ENCODE data around the gene HIVEP1.

The HIVEP1 gene

GRCh38 chr6:12012038-12012557, at the start of gene HIVEP1:
Gene HIVEP1 (plus strand): TSS chr6:12012312. CDS start chr6:12015629, 3,317 bp downstream.
- Mint-ChIP-seq H3K4me1 (ENCODE audit: low read depth) (peaks cover 56% of the 10 kb centered on the region), H3K9me3 (peaks cover 7% of the 10 kb centered on the region), H3K27ac (peak within 1 kb of the TSS; percentile 100), H3K27me3 (ENCODE audit: low read depth) (no peaks in the 10 kb centered on the region), H3K36me3 (ENCODE audit: low read depth) (peaks cover 31% of the 10 kb centered on the region), H3K4me3 (peak within 1 kb of the TSS; percentile 99)

GRCh38 chr6:11963756-11964500, 48.2 kb upstream of the HIVEP1 start:
- peaks cover 6% of the 10 kb centered on the region for H3K27me3 Mint-ChIP-seq (ENCODE audit: low read depth)
- no peaks in the 10 kb centered on the region for H3K36me3 Mint-ChIP-seq (ENCODE audit: low read depth)
- no peaks in the 10 kb centered on the region for H3K4me1 Mint-ChIP-seq (ENCODE audit: low read depth)
- H3K27ac Mint-ChIP-seq = no peak overlapping the region
- no peaks in the 10 kb centered on the region for H3K9me3 Mint-ChIP-seq
- H3K4me3 Mint-ChIP-seq = no peak overlapping the region

GRCh38 chr6:11964729-11965335, 47.3 kb upstream of the HIVEP1 start:
- Mint-ChIP-seq H3K4me1 (ENCODE audit: low read depth) (no peaks in the 10 kb centered on the region), H3K27me3 (ENCODE audit: low read depth) (no peaks in the 10 kb centered on the region), H3K27ac (no peak overlapping the region), H3K9me3 (no peaks in the 10 kb centered on the region), H3K36me3 (ENCODE audit: low read depth) (no peaks in the 10 kb centered on the region), H3K4me3 (no peak overlapping the region)

- Mint-ChIP-seq H3K27ac (no peak overlapping the region), H3K4me3 (no peak overlapping the region), H3K27me3 (ENCODE audit: low read depth) (no peaks in the 10 kb centered on the region), H3K4me1 (ENCODE audit: low read depth) (no peaks in the 10 kb centered on the region), H3K9me3 (no peaks in the 10 kb centered on the region), H3K36me3 (ENCODE audit: low read depth) (no peaks in the 10 kb centered on the region)
Measured at GRCh38 chr6:11965499-11965898, 46.6 kb upstream of the HIVEP1 start.

GRCh38 chr6:11968241-11968806, 43.8 kb upstream of the HIVEP1 start:
- no peaks in the 10 kb centered on the region for H3K27me3 Mint-ChIP-seq (ENCODE audit: low read depth)
- no peak overlapping the region for H3K4me3 Mint-ChIP-seq
- H3K4me1 Mint-ChIP-seq (ENCODE audit: low read depth) = no peaks in the 10 kb centered on the region

GRCh38 chr6:11969092-11969491, 43.0 kb upstream of the HIVEP1 start:
- H3K9me3 Mint-ChIP-seq = no peaks in the 10 kb centered on the region
- H3K36me3 Mint-ChIP-seq (ENCODE audit: low read depth) = no peaks in the 10 kb centered on the region

More at GRCh38 chr6:11968241-11968806, 43.8 kb upstream of the HIVEP1 start:
- no peaks in the 10 kb centered on the region for H3K36me3 Mint-ChIP-seq (ENCODE audit: low read depth)
- H3K9me3 Mint-ChIP-seq = no peaks in the 10 kb centered on the region
- H3K27ac Mint-ChIP-seq = no peak overlapping the region

GRCh38 chr6:11970114-11970513, 42.0 kb upstream of the HIVEP1 start:
- no peak overlapping the region for H3K27ac Mint-ChIP-seq
- H3K36me3 Mint-ChIP-seq (ENCODE audit: low read depth) = no peaks in the 10 kb centered on the region

More at GRCh38 chr6:11969092-11969491, 43.0 kb upstream of the HIVEP1 start:
- H3K27me3 Mint-ChIP-seq (ENCODE audit: low read depth) = no peaks in the 10 kb centered on the region
- no peaks in the 10 kb centered on the region for H3K4me1 Mint-ChIP-seq (ENCODE audit: low read depth)
- H3K27ac Mint-ChIP-seq = no peak overlapping the region
- H3K4me3 Mint-ChIP-seq = no peak overlapping the region

GRCh38 chr6:11971154-11971553, 41.0 kb upstream of the HIVEP1 start:
- H3K27ac Mint-ChIP-seq = no peak overlapping the region
- H3K4me1 Mint-ChIP-seq (ENCODE audit: low read depth) = peaks cover 7% of the 10 kb centered on the region
- peaks cover 4% of the 10 kb centered on the region for H3K27me3 Mint-ChIP-seq (ENCODE audit: low read depth)
- no peaks in the 10 kb centered on the region for H3K36me3 Mint-ChIP-seq (ENCODE audit: low read depth)
- H3K4me3 Mint-ChIP-seq = no peak overlapping the region
- H3K9me3 Mint-ChIP-seq = no peaks in the 10 kb centered on the region

More at GRCh38 chr6:11970114-11970513, 42.0 kb upstream of the HIVEP1 start:
- no peak overlapping the region for H3K4me3 Mint-ChIP-seq
- peaks cover 1% of the 10 kb centered on the region for H3K4me1 Mint-ChIP-seq (ENCODE audit: low read depth)
- H3K27me3 Mint-ChIP-seq (ENCODE audit: low read depth) = peaks cover 4% of the 10 kb centered on the region
- no peaks in the 10 kb centered on the region for H3K9me3 Mint-ChIP-seq

GRCh38 chr6:11972270-11972669, 39.8 kb upstream of the HIVEP1 start:
- Mint-ChIP-seq H3K27me3 (ENCODE audit: low read depth) (peaks cover 4% of the 10 kb centered on the region), H3K4me1 (ENCODE audit: low read depth) (peaks cover 9% of the 10 kb centered on the region), H3K36me3 (ENCODE audit: low read depth) (no peaks in the 10 kb centered on the region), H3K27ac (no peak overlapping the region), H3K4me3 (no peak overlapping the region), H3K9me3 (no peaks in the 10 kb centered on the region)

GRCh38 chr6:11972806-11973205, 39.3 kb upstream of the HIVEP1 start:
- H3K4me1 Mint-ChIP-seq (ENCODE audit: low read depth) = peaks cover 9% of the 10 kb centered on the region
- H3K27me3 Mint-ChIP-seq (ENCODE audit: low read depth) = peaks cover 4% of the 10 kb centered on the region
- H3K9me3 Mint-ChIP-seq = no peaks in the 10 kb centered on the region
- no peak overlapping the region for H3K4me3 Mint-ChIP-seq
- no peaks in the 10 kb centered on the region for H3K36me3 Mint-ChIP-seq (ENCODE audit: low read depth)
- no peak overlapping the region for H3K27ac Mint-ChIP-seq

- H3K27me3 Mint-ChIP-seq (ENCODE audit: low read depth) = peaks cover 4% of the 10 kb centered on the region
- peaks cover 10% of the 10 kb centered on the region for H3K4me1 Mint-ChIP-seq (ENCODE audit: low read depth)
- no peaks in the 10 kb centered on the region for H3K36me3 Mint-ChIP-seq (ENCODE audit: low read depth)
- no peak overlapping the region for H3K27ac Mint-ChIP-seq
- no peak overlapping the region for H3K4me3 Mint-ChIP-seq
- no peaks in the 10 kb centered on the region for H3K9me3 Mint-ChIP-seq
Measured at GRCh38 chr6:11973238-11973637, 38.9 kb upstream of the HIVEP1 start.

GRCh38 chr6:11974089-11974488, 38.0 kb upstream of the HIVEP1 start:
- Mint-ChIP-seq H3K9me3 (no peaks in the 10 kb centered on the region), H3K27ac (no peak overlapping the region), H3K4me1 (ENCODE audit: low read depth) (peaks cover 12% of the 10 kb centered on the region), H3K4me3 (no peak overlapping the region), H3K27me3 (ENCODE audit: low read depth) (peaks cover 4% of the 10 kb centered on the region), H3K36me3 (ENCODE audit: low read depth) (no peaks in the 10 kb centered on the region)

GRCh38 chr6:11975353-11975977, 36.6 kb upstream of the HIVEP1 start:
- Mint-ChIP-seq H3K27ac (peak overlapping the region; percentile 71), H3K36me3 (ENCODE audit: low read depth) (no peaks in the 10 kb centered on the region), H3K9me3 (no peaks in the 10 kb centered on the region), H3K4me3 (no peak overlapping the region), H3K4me1 (ENCODE audit: low read depth) (peaks cover 12% of the 10 kb centered on the region), H3K27me3 (ENCODE audit: low read depth) (peaks cover 4% of the 10 kb centered on the region)

- Mint-ChIP-seq H3K4me3 (no peak overlapping the region), H3K27me3 (ENCODE audit: low read depth) (peaks cover 4% of the 10 kb centered on the region), H3K4me1 (ENCODE audit: low read depth) (peaks cover 12% of the 10 kb centered on the region)
Measured at GRCh38 chr6:11976489-11976888, 35.6 kb upstream of the HIVEP1 start.

More at GRCh38 chr6:11976489-11976888, 35.6 kb upstream of the HIVEP1 start:
- H3K9me3 Mint-ChIP-seq = no peaks in the 10 kb centered on the region
- H3K36me3 Mint-ChIP-seq (ENCODE audit: low read depth) = no peaks in the 10 kb centered on the region
- H3K27ac Mint-ChIP-seq = no peak overlapping the region

All from T-helper 1 cell treated with Interleukin-12 subunit alpha and Interleukin-12 subunit beta and Interleukin-4 antibody, amounts not matched to agents 30 μg/mL and 1 μg/mL, for 36 hours (primary cell).